H9 (cell line): ENCODE data around the gene SHISA9. TPM values are rescaled to one million over a fixed set of nuclear protein-coding genes. Genes with fewer than 3 reads are reported as not detected.
A peak's percentile ranks its signal among the peaks of the same experiment; 100 is the strongest.

Source experiments
- DNase-seq: peaks from one replicate; pipeline ENCODE4 v3.0.0-alpha.2; 2017
- H2AFZ ChIP-seq: one replicate; pipeline ENCODE4 v1.6.1; 2013; ENCODE audit warnings: mild to moderate bottlenecking, low read length, control low read depth, moderate library complexity
- H2AK5ac ChIP-seq: 2 replicates; pipeline ENCODE4 v1.6.1; 2013; ENCODE audit warnings: low read length, control low read depth, mixed read lengths; ENCODE audit not compliant: insufficient read length
- H2BK120ac ChIP-seq: one replicate; pipeline ENCODE4 v1.6.1; 2013; ENCODE audit warnings: low read depth, mild to moderate bottlenecking, low read length, control low read depth, inconsistent platforms; ENCODE audit not compliant: poor library complexity, severe bottlenecking
- H2BK12ac ChIP-seq: 2 replicates; pipeline ENCODE4 v1.6.1; 2013; ENCODE audit warnings: low read length, control low read depth, mixed read lengths, low read depth; ENCODE audit not compliant: insufficient read length
- H2BK15ac ChIP-seq: 2 replicates; pipeline ENCODE4 v1.6.1; 2013; ENCODE audit warnings: low read depth, low read length, control low read depth
- H2BK20ac ChIP-seq: one replicate; pipeline ENCODE4 v1.6.1; 2013; ENCODE audit warnings: low read depth, mild to moderate bottlenecking, low read length, control low read depth, inconsistent platforms; ENCODE audit not compliant: poor library complexity, severe bottlenecking
- H2BK5ac ChIP-seq: 2 replicates; pipeline ENCODE4 v1.6.1; 2013; ENCODE audit warnings: low read length, control low read depth, mixed read lengths; ENCODE audit not compliant: insufficient read length
- H3K14ac ChIP-seq: 2 replicates; pipeline ENCODE4 v1.6.1; 2013; ENCODE audit warnings: low read length, control low read depth; ENCODE audit not compliant: insufficient read depth
- H3K18ac ChIP-seq: 2 replicates; pipeline ENCODE4 v1.6.1; 2013; ENCODE audit warnings: low read depth, mild to moderate bottlenecking, mixed read lengths, low read length, control low read depth; ENCODE audit not compliant: insufficient read length
- H3K23ac ChIP-seq: 2 replicates; pipeline ENCODE4 v1.6.1; 2013; ENCODE audit warnings: low read length, control low read depth, mixed read lengths, low read depth; ENCODE audit not compliant: insufficient read length
- H3K23me2 ChIP-seq: 2 replicates; pipeline ENCODE4 v1.6.1; 2013; ENCODE audit warnings: low read depth, mild to moderate bottlenecking, mixed read lengths, low read length, control low read depth; ENCODE audit not compliant: insufficient read length, poor library complexity, severe bottlenecking
- H3K27ac ChIP-seq: 2 replicates; pipeline ENCODE4 v1.5.1; 2013; ENCODE audit warnings: low read length, control low read depth, mixed read lengths, low read depth; ENCODE audit not compliant: insufficient read length
- H3K27me3 ChIP-seq: 2 replicates; pipeline ENCODE4 v1.6.1; 2013; ENCODE audit warnings: low read length, control low read depth, inconsistent platforms; ENCODE audit not compliant: insufficient read depth
- H3K4ac ChIP-seq: 2 replicates; pipeline ENCODE4 v1.6.1; 2013; ENCODE audit warnings: low read depth, mild to moderate bottlenecking, control low read depth, inconsistent platforms, low read length, moderate library complexity
- H3K4me1 ChIP-seq: 2 replicates; pipeline ENCODE4 v1.6.1; 2013; ENCODE audit warnings: low read length, control low read depth, inconsistent platforms; ENCODE audit not compliant: insufficient read depth
- H3K4me2 ChIP-seq: 2 replicates; pipeline ENCODE4 v1.6.1; 2013; ENCODE audit warnings: low read length, control low read depth, mixed read lengths; ENCODE audit not compliant: insufficient read length, insufficient read depth
- H3K56ac ChIP-seq: 2 replicates; pipeline ENCODE4 v1.6.1; 2013; ENCODE audit warnings: low read depth, mild to moderate bottlenecking, mixed read lengths, low read length, control low read depth; ENCODE audit not compliant: insufficient read length
- H3K79me1 ChIP-seq: 2 replicates; pipeline ENCODE4 v1.6.1; 2013; ENCODE audit warnings: low read depth, mild to moderate bottlenecking, moderate library complexity, low read length, control low read depth, inconsistent platforms; ENCODE audit not compliant: insufficient read depth, poor library complexity, severe bottlenecking
- H3K79me2 ChIP-seq: 2 replicates; pipeline ENCODE4 v1.6.1; 2013; ENCODE audit warnings: low read length, control low read depth, inconsistent platforms; ENCODE audit not compliant: insufficient read depth
- H3K9ac ChIP-seq: 2 replicates; pipeline ENCODE4 v1.6.1; 2013; ENCODE audit warnings: low read length, control low read depth, mixed read lengths; ENCODE audit not compliant: insufficient read length; ENCODE audit errors: extremely low read depth
- H3K9me3 ChIP-seq: one replicate; pipeline ENCODE4 v1.6.1; 2013; ENCODE audit warnings: low read depth, low read length, inconsistent platforms; ENCODE audit not compliant: control insufficient read depth
- H3T11ph ChIP-seq: one replicate; pipeline ENCODE4 v1.6.1; 2013; ENCODE audit warnings: mild to moderate bottlenecking, low read length, control low read depth, inconsistent platforms
- H4K20me1 ChIP-seq: one replicate; pipeline ENCODE4 v1.6.1; 2013; ENCODE audit not compliant: control insufficient read depth, insufficient read length, insufficient read depth
- H4K5ac ChIP-seq: 2 replicates; pipeline ENCODE4 v1.6.1; 2013; ENCODE audit warnings: low read depth, mild to moderate bottlenecking, mixed read lengths, low read length, control low read depth; ENCODE audit not compliant: insufficient read length
- H4K8ac ChIP-seq: replicated peaks from 2 replicates; pipeline ENCODE4 v1.6.1; 2013; ENCODE audit warnings: low read length, control low read depth, mixed read lengths, low read depth; ENCODE audit not compliant: insufficient read length
- H4K91ac ChIP-seq: 2 replicates; pipeline ENCODE4 v1.6.1; 2013; ENCODE audit warnings: low read depth, mild to moderate bottlenecking, moderate library complexity, mixed read lengths, low read length, control low read depth; ENCODE audit not compliant: insufficient read length
- H3K27ac Mint-ChIP-seq, 3 experiments: 2 replicates in 2 of 3; 3 replicates in 1 of 3; pipeline ENCODE4 v1.8.0; 2020 to 2021; ENCODE audit warnings: mixed read lengths in 3 of 3, mild to moderate bottlenecking in 1 of 3, moderate library complexity in 1 of 3
- H3K27me3 Mint-ChIP-seq: 2 replicates; pipeline ENCODE4 v1.8.0; 2021; ENCODE audit warnings: low read depth, mild to moderate bottlenecking, moderate library complexity, mixed read lengths
- H3K36me3 Mint-ChIP-seq, 3 experiments: 2 replicates in 2 of 3; 3 replicates in 1 of 3; pipeline ENCODE4 v1.8.0; 2020 to 2021; ENCODE audit warnings: low read depth in 3 of 3, mixed read lengths in 3 of 3; ENCODE audit not compliant: insufficient read depth in 1 of 3
- H3K4me1 Mint-ChIP-seq, 2 experiments: 2 replicates each; pipeline ENCODE4 v1.8.0; 2020; ENCODE audit warnings: mixed read lengths in 2 of 2
- H3K4me3 Mint-ChIP-seq, 2 experiments: 2 replicates in 1 of 2; 3 replicates in 1 of 2; pipeline ENCODE4 v1.8.0; 2020 to 2021; ENCODE audit warnings: mild to moderate bottlenecking in 2 of 2, mixed read lengths in 2 of 2, moderate library complexity in 1 of 2
- H3K9me3 Mint-ChIP-seq, 2 experiments: 2 replicates in 1 of 2; 3 replicates in 1 of 2; pipeline ENCODE4 v1.8.0; 2020; ENCODE audit warnings: mild to moderate bottlenecking in 2 of 2, mixed read lengths in 2 of 2, moderate library complexity in 1 of 2
- WGBS: extraction: QIAGEN DNeasy Blood & Tissue Kit; methylation state at CpG from one replicate; pipeline ENCODE4 v1.1.7; 2013; ENCODE audit warnings: missing lambda C conversion rate, low lambda C conversion rate, mixed read lengths; ENCODE audit not compliant: insufficient read length; ENCODE audit errors: extremely low coverage; 5-methylcytosine and 5-hydroxymethylcytosine counted together
- total RNA-seq: library from RNA; stranded (reverse); gene quantifications from 2 replicates; pipeline ENCODE4 v1.2.1, GENCODE V29; 2021
- TF ChIP-seq, protein P1 (sequence below): fragments of 200-600 bp; sonication (generic); conservative IDR thresholded peaks from 3 replicates; pipeline ENCODE4 v1.8.0; 2021; ENCODE audit warnings: antibody characterized with exemption, mild to moderate bottlenecking

The SHISA9 gene
- total RNA-seq, 1 experiment from 2014 or later: 7.0 TPM

DNA sequence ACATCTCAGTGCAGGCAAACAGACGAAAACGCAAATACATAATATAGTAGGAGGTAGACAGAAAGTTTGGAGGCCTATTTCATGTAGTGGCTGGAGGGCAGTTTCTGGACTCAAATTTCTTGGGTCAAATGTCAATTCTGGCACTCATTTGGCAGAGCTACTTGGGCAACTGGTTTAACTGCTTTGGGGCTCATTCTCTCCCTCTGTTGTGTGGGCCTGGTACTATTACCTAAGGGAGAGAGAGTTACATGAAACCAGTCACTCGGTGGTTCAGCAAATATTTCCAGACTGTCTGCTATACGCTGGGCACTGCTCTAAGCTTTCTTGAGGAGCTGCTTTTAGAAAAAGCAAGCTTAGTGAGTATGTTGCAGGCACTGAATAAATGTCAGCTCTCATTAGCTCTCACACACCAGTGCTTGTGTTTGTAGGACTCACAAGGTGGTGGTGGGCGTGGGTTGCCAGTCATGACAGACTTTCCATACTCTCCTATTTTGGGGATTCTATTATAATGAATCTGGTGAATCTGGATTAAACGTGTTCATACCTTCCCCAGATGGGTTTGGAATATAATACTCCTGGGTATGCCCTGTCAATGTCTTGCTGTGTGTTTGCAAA is 1.8 kb upstream of the SHISA9 start:
- no peak overlapping the region for H2BK20ac ChIP-seq
- no peak overlapping the region for H3K56ac ChIP-seq
- H3K4me3 Mint-ChIP-seq: peak overlapping the region in 1 of 2 experiments; percentile 89; a peak in 3 of 5 replicates
- H3K23me2 ChIP-seq: peaks cover 34% of the 10 kb centered on the region
- peaks cover 7% of the 10 kb centered on the region; the same call in 1 of the 2 replicates for H3K79me2 ChIP-seq
- H2BK12ac ChIP-seq: no peak overlapping the region
- H3K4me1 ChIP-seq: peaks cover 8% of the 10 kb centered on the region; the same call in 1 of the 2 replicates
- H3K23ac ChIP-seq: no peak overlapping the region
- no CpG with 5 or more reads among the region's 6 CpGs for WGBS
- H4K8ac ChIP-seq: no peak overlapping the region
- H3T11ph ChIP-seq: no peak overlapping the region
- H3K18ac ChIP-seq: no peak overlapping the region
- no peaks in the 10 kb centered on the region for H3K9me3 ChIP-seq
- H3K14ac ChIP-seq: no peak overlapping the region
- no peak overlapping the region for H4K91ac ChIP-seq
- H4K20me1 ChIP-seq: no peaks in the 10 kb centered on the region
- H3K27me3 Mint-ChIP-seq: peaks cover 57% of the 10 kb centered on the region
- H3K4me2 ChIP-seq: no peak overlapping the region
- H2AFZ ChIP-seq: no peak overlapping the region
- H3K9me3 Mint-ChIP-seq: no peaks in the 10 kb centered on the region; a peak in 3 of 5 replicates
- no peaks in the 10 kb centered on the region for H3K79me1 ChIP-seq
- no peak for DNase-seq
- H3K4ac ChIP-seq: no peak overlapping the region
- no peak overlapping the region for H3K27ac Mint-ChIP-seq
- no peak overlapping the region for H2BK15ac ChIP-seq
- no peak overlapping the region for H3K9ac ChIP-seq
- peaks cover 36 to 37% of the 10 kb centered on the region in 2 experiments for H3K4me1 Mint-ChIP-seq
- no peak overlapping the region for H2AK5ac ChIP-seq
- H3K36me3 Mint-ChIP-seq: no peaks in the 10 kb centered on the region; a peak in 1 of 7 replicates
- no peak overlapping the region for H3K27ac ChIP-seq
- H3K27me3 ChIP-seq: peaks cover 2% of the 10 kb centered on the region; the same call in 1 of the 2 replicates
- no peak overlapping the region for H2BK5ac ChIP-seq
- H4K5ac ChIP-seq: no peak overlapping the region
- H2BK120ac ChIP-seq: no peak overlapping the region
- TF ChIP-seq, protein P1, sequence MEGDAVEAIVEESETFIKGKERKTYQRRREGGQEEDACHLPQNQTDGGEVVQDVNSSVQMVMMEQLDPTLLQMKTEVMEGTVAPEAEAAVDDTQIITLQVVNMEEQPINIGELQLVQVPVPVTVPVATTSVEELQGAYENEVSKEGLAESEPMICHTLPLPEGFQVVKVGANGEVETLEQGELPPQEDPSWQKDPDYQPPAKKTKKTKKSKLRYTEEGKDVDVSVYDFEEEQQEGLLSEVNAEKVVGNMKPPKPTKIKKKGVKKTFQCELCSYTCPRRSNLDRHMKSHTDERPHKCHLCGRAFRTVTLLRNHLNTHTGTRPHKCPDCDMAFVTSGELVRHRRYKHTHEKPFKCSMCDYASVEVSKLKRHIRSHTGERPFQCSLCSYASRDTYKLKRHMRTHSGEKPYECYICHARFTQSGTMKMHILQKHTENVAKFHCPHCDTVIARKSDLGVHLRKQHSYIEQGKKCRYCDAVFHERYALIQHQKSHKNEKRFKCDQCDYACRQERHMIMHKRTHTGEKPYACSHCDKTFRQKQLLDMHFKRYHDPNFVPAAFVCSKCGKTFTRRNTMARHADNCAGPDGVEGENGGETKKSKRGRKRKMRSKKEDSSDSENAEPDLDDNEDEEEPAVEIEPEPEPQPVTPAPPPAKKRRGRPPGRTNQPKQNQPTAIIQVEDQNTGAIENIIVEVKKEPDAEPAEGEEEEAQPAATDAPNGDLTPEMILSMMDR: no peak
